Thyroid gland (tissue), 4 donors: ENCODE results near the gene NKD1.

Experiments
- POLR2A ChIP-seq, 2 donors: fragments of 450-650 bp; IDR thresholded peaks; one replicate each; pipeline ENCODE4 v1.6.1; 2017; ENCODE audit warnings: antibody characterized with exemption in 2 of 2, mild to moderate bottlenecking in 2 of 2, moderate library complexity in 1 of 2
- TF ChIP-seq, protein P1 (sequence below), 6 experiments: fragments of 200-600 bp in 3 of 6; fragments of 450-650 bp in 3 of 6; sonication (generic) in 3 of 6; IDR thresholded peaks; one replicate each; pipeline ENCODE4 v1.5.1; 2016 to 2019; ENCODE audit warnings: antibody characterized with exemption in 6 of 6, mild to moderate bottlenecking in 2 of 6, inconsistent platforms in 1 of 6, moderate library complexity in 1 of 6

DNA sequence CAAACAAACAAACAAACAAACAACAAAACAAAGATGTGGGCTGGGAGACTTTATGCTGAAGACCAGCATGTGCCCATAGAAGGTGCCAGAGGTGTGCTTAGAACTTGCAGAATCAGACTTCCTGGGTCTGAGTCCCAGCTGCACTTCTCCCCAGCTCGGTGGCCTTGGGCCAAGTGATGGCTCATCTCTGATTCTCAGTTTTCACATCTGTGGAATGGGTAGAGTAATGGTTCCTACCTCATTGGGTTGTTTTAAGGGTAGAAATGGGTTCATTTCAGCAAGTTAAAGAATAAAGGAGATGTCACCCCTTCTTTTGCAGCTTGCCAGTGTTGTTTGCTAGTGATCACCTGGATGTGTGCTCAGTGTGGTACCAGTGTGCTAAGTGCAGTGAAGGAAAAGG, 10.7 kb downstream of the NKD1 start:
- no peak for TF ChIP-seq POLR2A (IDR thresholded peaks at IDR 0.05)
- TF ChIP-seq, protein P1, sequence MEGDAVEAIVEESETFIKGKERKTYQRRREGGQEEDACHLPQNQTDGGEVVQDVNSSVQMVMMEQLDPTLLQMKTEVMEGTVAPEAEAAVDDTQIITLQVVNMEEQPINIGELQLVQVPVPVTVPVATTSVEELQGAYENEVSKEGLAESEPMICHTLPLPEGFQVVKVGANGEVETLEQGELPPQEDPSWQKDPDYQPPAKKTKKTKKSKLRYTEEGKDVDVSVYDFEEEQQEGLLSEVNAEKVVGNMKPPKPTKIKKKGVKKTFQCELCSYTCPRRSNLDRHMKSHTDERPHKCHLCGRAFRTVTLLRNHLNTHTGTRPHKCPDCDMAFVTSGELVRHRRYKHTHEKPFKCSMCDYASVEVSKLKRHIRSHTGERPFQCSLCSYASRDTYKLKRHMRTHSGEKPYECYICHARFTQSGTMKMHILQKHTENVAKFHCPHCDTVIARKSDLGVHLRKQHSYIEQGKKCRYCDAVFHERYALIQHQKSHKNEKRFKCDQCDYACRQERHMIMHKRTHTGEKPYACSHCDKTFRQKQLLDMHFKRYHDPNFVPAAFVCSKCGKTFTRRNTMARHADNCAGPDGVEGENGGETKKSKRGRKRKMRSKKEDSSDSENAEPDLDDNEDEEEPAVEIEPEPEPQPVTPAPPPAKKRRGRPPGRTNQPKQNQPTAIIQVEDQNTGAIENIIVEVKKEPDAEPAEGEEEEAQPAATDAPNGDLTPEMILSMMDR (IDR thresholded peaks at IDR 0.05) = no peak
